Keratinocyte (primary cell): ENCODE data around the gene CCDC171. TPM values are rescaled to one million over a fixed set of nuclear protein-coding genes. Genes with fewer than 3 reads are reported as not detected.

Source experiments
- DNase-seq: peaks from one replicate; pipeline ENCODE4 v3.0.0-alpha.2; 2011; ENCODE audit warnings: low read depth, missing footprints, low spot score
- FAIRE-seq: peaks from 2 replicates; lab custom pipeline; 2011; peaks lifted over from hg19 to GRCh38; lab: Jason Lieb, UNC
- H2AFZ ChIP-seq: 2 replicates; pipeline ENCODE4 v1.6.0; 2012; ENCODE audit warnings: low read length, control low read depth, inconsistent platforms; ENCODE audit not compliant: control insufficient read depth
- H3K27ac ChIP-seq: 2 replicates; pipeline ENCODE4 v1.5.1; 2011; ENCODE audit warnings: low read length; ENCODE audit not compliant: control insufficient read depth, insufficient read depth
- H3K27me3 ChIP-seq: 3 replicates; pipeline ENCODE4 v1.6.0; 2011; ENCODE audit warnings: low read length; ENCODE audit not compliant: control insufficient read depth, insufficient read depth; ENCODE audit errors: extremely low read depth
- H3K36me3 ChIP-seq, 2 experiments: 2 replicates in 1 of 2; 3 replicates in 1 of 2; pipeline ENCODE4 v1.5.1; 2011; ENCODE audit warnings: low read length in 2 of 2, mild to moderate bottlenecking in 1 of 2; ENCODE audit not compliant: control insufficient read depth in 2 of 2, insufficient read depth in 2 of 2; ENCODE audit errors: extremely low read depth in 1 of 2
- H3K4me1 ChIP-seq: 3 replicates; pipeline ENCODE4 v1.5.1; 2011; ENCODE audit warnings: low read length; ENCODE audit not compliant: control insufficient read depth, insufficient read depth; ENCODE audit errors: extremely low read depth
- H3K4me2 ChIP-seq: 3 replicates; pipeline ENCODE4 v1.6.0; 2011; ENCODE audit warnings: low read depth, low read length; ENCODE audit not compliant: control insufficient read depth, insufficient read depth; ENCODE audit errors: extremely low read depth
- H3K4me3 ChIP-seq, 3 experiments: fragments of 200-600 bp in 1 of 3; sonication (generic) in 1 of 3; 2 replicates in 2 of 3; 3 replicates in 1 of 3; pipeline ENCODE4 v1.5.1; 2011 to 2016; ENCODE audit warnings: low read length in 3 of 3, mild to moderate bottlenecking in 3 of 3, control low read depth in 2 of 3, inconsistent platforms in 1 of 3, low read depth in 1 of 3, mixed read lengths in 1 of 3, mixed run types in 1 of 3, moderate library complexity in 1 of 3; ENCODE audit not compliant: control insufficient read depth in 2 of 3, insufficient read depth in 2 of 3; ENCODE audit errors: extremely low read depth in 1 of 3
- H3K79me2 ChIP-seq: 2 replicates; pipeline ENCODE4 v1.6.0; 2012; ENCODE audit warnings: low read length; ENCODE audit not compliant: control insufficient read depth, insufficient read depth
- H3K9ac ChIP-seq: 3 replicates; pipeline ENCODE4 v1.6.0; 2011; ENCODE audit warnings: low read length; ENCODE audit not compliant: control insufficient read depth, insufficient read depth; ENCODE audit errors: extremely low read depth
- H3K9me1 ChIP-seq: 3 replicates; pipeline ENCODE4 v1.6.0; 2011; ENCODE audit warnings: low read length; ENCODE audit not compliant: control insufficient read depth, insufficient read depth; ENCODE audit errors: extremely low read depth
- H3K9me3 ChIP-seq: 2 replicates; pipeline ENCODE4 v1.5.1; 2012; ENCODE audit warnings: low read depth, low read length; ENCODE audit not compliant: control insufficient read depth
- H4K20me1 ChIP-seq: 3 replicates; pipeline ENCODE4 v1.6.0; 2011; ENCODE audit warnings: low read length; ENCODE audit not compliant: control insufficient read depth, insufficient read depth; ENCODE audit errors: extremely low read depth
- EZH2 ChIP-seq: IDR thresholded peaks from one replicate; pipeline ENCODE4 v1.6.1; 2012; ENCODE audit warnings: inconsistent platforms, mild to moderate bottlenecking, low read length, moderate library complexity
- dilution Hi-C: fragments of 300-500 bp; cut with MboI; formaldehyde crosslinking; loops from one replicate; pipeline ENCODE4 v1.7.0; 2020; ENCODE audit warnings: low sequenced_read_pairs; ENCODE audit not compliant: extremely low pct_ligation_motif_present
- polyA plus RNA-seq, 5 experiments: library from polyadenylated mRNA; depleted of rRNA in 3 of 5; stranded (reverse) in 3 of 5; stranded (forward) in 1 of 5; unstranded in 1 of 5; fragments of >200 nt; gene quantifications; 1 replicate in 1 of 5; 2 replicates in 3 of 5; 3 replicates in 1 of 5; pipeline versions ENCODE4 v1.2.1 to v1.2.3, GENCODE V29; 2011 to 2012; ENCODE audit warnings: missing spikeins in 2 of 5, low read depth in 1 of 5, low replicate concordance in 1 of 5
- TF ChIP-seq, protein P1 (sequence below), 3 experiments: IDR thresholded peaks in 1 of 3; conservative IDR thresholded peaks in 1 of 3; optimal IDR thresholded peaks in 1 of 3; 2 replicates in 2 of 3; 3 replicates in 1 of 3; pipeline versions ENCODE3 to v1.5.1; 2011; ENCODE audit warnings: low read length in 3 of 3, mild to moderate bottlenecking in 3 of 3, moderate library complexity in 2 of 3, control low read depth in 1 of 3, inconsistent platforms in 1 of 3; ENCODE audit not compliant: insufficient read depth in 2 of 3; ENCODE audit errors: extremely low read depth in 1 of 3

Gene CCDC171
- polyA plus RNA-seq, 1 donor (not counting 4 experiments of a cell fraction or from before 2014, with no cell fraction given), result 0.46 TPM

DNA sequence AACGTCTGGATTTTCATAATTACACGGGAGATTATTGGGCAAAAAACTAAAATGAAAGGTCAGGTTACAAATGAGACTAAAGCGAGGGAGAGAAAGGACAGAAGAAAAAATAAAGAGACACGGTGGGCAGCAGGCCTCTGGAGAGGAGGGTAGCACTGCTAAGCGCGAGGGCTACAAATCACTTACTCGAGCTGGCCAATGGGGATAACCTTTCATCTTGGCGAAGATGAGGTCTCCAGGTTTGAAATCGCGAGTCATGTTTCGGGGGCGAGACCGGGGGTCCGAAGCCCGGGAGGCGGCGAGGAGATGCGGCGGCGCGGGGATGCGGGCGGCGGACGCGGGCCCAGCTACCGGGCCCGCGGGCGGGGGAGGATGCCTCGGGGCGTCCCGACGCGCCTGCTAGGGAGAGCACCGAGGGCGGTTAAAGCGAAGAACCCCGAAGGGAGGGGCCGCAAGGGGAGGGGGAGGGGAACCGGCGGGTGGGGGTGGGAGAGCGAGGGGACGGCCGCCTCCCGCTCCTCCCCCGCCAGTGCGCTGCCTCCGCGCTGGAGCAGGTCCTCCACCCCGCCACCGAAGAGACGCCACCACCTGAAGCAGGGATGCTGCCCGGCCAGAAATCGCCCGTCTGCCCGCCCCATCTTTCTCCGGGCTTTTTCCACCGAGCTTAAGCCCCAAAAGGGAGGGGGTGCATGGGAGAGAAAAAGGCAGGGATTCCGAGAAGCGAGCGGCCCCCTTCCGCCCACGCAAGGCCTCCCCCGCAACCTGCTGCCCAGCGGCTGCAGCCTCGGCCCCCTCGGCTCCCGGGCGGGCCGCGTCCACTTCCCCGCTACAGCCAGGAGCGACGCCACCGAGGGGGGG is 42.7 kb upstream of the CCDC171 start:
- Histone ChIP-seq H3K79me2 (peaks cover 3% of the 10 kb centered on the region), H3K4me2 (peak overlapping the region; percentile 92), H3K36me3 (no peaks in the 10 kb centered on the region), H3K4me3 (peak overlapping the region; percentile 75 to 86 (median 86)), H3K9ac (peak overlapping the region; percentile 90), H3K9me1 (no peaks in the 10 kb centered on the region), H3K9me3 (no peaks in the 10 kb centered on the region), H3K4me1 (peaks cover 10% of the 10 kb centered on the region), H2AFZ (peak overlapping the region; percentile 89), H3K27ac (peak overlapping the region; percentile 93), H4K20me1 (no peaks in the 10 kb centered on the region), H3K27me3 (no peaks in the 10 kb centered on the region)
- TF ChIP-seq EZH2, result no peak
- TF ChIP-seq, protein P1, sequence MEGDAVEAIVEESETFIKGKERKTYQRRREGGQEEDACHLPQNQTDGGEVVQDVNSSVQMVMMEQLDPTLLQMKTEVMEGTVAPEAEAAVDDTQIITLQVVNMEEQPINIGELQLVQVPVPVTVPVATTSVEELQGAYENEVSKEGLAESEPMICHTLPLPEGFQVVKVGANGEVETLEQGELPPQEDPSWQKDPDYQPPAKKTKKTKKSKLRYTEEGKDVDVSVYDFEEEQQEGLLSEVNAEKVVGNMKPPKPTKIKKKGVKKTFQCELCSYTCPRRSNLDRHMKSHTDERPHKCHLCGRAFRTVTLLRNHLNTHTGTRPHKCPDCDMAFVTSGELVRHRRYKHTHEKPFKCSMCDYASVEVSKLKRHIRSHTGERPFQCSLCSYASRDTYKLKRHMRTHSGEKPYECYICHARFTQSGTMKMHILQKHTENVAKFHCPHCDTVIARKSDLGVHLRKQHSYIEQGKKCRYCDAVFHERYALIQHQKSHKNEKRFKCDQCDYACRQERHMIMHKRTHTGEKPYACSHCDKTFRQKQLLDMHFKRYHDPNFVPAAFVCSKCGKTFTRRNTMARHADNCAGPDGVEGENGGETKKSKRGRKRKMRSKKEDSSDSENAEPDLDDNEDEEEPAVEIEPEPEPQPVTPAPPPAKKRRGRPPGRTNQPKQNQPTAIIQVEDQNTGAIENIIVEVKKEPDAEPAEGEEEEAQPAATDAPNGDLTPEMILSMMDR (optimal IDR thresholded peaks at IDR 0.05 in 1 of 3, IDR thresholded peaks at IDR 0.05 in 1 of 3, conservative IDR thresholded peaks at IDR 0.05 in 1 of 3; ENCODE audit: extremely low read depth in 1 of 3, insufficient read depth in 2 of 3, low read length in 3 of 3), result no peak
- no peak for FAIRE-seq
- DNase-seq, result no peak
- dilution Hi-C loops, result no loop called here

DNA sequence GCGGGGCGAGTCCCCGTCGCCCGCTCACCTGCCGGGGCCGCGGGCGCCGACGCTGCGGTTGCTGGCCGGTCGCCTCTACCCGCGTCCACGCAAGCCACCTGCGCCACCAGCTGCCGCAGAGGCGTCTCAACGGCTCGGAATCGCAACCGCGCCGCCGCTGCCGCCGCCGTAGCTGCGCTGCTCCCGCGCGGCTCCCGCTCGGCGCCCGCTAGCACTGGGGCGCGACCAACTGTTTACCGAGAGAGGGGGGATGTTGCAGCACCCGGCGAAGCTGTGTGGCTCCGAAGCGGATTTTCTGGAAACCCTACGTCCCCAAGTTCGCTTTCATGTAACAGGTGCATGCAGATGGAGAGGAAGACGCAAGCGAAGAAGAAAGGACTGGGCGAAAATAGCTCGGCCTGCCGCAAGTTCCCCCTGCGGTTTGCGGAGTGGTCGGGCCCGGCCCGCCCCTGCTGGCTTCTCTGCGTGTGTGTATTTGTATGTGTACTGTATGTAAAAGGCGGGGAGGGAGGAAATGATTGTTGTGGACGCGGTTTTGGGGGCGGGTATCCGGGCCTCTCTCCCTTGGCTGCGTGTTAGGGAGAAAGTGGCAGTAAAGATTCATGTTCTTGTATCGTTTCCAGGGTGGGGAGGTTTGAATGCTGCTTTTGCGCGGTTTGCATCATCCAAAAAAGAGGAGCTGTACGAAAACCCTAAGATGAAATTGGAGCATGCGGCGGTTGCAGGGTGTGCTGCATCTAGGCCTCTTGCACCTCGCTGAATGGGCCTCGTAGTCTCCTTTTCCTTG is 41.9 kb upstream of the CCDC171 start, which contains the start of gene PSIP1:
PSIP1 (minus strand) TSS at position 182 of the 787 bp plus-strand sequence. CDS start 782 bp downstream, outside the sequence.
- Histone ChIP-seq H3K9ac (peak within 1 kb of the TSS; percentile 90), H3K9me1 (no peaks in the 10 kb centered on the region), H3K27ac (peak within 1 kb of the TSS; percentile 93), H3K4me2 (peak within 1 kb of the TSS; percentile 92), H4K20me1 (no peaks in the 10 kb centered on the region), H3K4me1 (peaks cover 10% of the 10 kb centered on the region), H3K4me3 (peak within 1 kb of the TSS; percentile 75 to 86 (median 86)), H3K9me3 (no peaks in the 10 kb centered on the region), H3K79me2 (peaks cover 3% of the 10 kb centered on the region), H3K27me3 (no peaks in the 10 kb centered on the region), H2AFZ (peak within 1 kb of the TSS; percentile 89), H3K36me3 (no peaks in the 10 kb centered on the region)
- FAIRE-seq, result no peak
- no peak for DNase-seq
- dilution Hi-C loops, result no loop called here
- TF ChIP-seq, protein P1 (optimal IDR thresholded peaks at IDR 0.05 in 1 of 3, IDR thresholded peaks at IDR 0.05 in 1 of 3, conservative IDR thresholded peaks at IDR 0.05 in 1 of 3; ENCODE audit: extremely low read depth in 1 of 3, insufficient read depth in 2 of 3, low read length in 3 of 3), result no peak
- TF ChIP-seq EZH2, result no peak
